Embryonic facial prominence (tissue), 1 donor: Measurements from ENCODE around the gene CLDN5.

Experiments used
- DNase-seq: peaks from one replicate; pipeline ENCODE4 v3.0.0-alpha.2; 2016; ENCODE audit errors: extremely low spot score

CLDN5 gene, protein sequence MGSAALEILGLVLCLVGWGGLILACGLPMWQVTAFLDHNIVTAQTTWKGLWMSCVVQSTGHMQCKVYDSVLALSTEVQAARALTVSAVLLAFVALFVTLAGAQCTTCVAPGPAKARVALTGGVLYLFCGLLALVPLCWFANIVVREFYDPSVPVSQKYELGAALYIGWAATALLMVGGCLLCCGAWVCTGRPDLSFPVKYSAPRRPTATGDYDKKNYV

DNA sequence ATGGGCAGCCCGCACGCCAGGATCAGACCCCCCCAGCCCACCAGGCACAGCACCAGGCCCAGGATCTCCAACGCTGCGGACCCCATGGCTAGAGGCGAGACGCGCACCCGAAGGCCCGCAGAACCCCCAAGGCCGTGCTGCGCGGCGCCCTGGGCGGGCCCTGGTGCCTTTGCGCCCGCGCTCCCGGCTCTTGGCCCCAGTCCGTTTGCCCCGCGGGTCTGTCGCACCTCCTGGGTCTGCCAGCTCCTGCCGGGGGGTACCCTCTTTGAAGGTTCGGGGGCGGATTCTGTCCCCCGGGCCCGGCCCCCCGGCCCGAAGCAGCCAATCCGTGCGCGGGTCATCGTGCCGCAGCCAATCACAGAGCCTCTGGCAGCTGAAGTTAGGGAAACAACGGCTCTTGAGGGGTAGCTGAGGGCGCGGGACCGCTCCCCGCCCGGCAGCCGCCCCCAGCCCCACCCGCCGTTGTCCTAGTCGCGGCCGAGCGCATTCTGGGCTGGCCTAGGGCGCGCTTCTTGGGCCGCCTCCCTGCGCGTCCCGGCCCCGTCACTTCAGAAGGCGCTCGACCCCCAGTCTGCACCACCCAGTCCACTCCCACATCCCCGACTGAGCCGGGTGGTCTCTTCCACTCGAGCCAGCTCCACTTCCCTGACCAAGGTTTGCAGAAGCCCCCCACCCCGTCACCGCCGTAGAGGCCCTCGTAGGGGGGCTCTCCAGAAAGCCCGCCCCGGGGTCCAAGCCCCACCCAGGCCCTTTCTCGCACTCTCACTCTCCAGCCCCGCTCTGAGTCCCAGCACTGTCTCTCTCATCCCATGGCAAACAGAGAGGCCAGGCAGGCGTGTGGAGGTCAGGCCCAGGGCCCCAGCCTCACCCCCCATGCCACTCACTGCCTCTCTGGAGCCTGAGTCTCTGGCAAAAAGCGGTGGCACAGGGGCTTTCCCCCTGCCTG is at the start of gene CLDN5:
Gene CLDN5 (minus strand): TSS at position 241 of the 946 bp plus-strand sequence. CDS start 155 bp downstream, at position 86.
- no peak for DNase-seq

DNA sequence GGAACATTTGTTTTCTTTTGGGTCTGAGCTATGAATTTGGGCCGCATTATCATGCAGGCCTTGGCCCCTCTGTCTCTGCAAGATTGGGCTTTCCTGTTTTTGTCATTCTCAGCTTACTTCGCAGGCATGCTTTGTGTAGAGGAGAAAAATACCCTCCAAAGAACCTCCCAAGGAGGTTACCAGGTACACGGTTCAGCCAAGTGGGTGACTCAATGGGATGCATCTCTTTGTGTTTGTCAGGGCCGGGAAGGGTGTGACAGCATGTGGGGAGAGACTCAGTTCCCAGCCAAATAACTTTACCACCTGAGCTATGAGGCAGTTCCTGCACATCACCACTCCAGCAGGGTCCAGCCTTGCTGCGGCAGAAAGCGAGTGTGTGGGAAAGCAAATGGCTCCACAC is 47.8 kb upstream of the CLDN5 start:
- DNase-seq: no peak

DNA sequence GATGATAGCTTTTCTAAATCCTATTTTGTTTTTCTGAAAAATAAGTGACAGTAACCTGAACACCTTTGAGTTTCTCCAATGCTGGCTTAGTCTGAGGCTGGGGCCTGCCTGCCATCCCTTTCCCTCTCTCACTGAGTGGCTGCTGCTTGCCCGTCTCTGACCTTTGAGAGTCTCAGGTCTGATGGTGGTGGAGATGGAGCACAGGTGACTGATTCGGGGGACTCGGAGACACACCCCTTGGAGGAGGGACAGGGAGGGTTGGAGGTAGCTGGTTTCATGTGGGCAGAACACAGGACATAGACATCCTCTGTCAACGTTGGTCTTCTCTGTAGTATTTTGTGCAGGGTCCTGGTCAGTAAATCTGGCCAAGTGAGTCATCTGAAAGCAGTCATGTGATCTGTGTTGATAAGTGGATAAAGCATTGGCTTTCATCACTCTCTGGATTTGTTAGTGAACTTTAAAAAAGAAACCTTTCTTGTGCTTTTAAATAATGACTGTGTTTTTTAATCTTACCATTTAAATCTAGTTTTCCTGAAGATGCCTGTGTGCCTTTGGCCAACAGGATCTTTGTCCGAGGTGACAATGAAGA is 47.1 kb upstream of the CLDN5 start:
- DNase-seq: no peak

DNA sequence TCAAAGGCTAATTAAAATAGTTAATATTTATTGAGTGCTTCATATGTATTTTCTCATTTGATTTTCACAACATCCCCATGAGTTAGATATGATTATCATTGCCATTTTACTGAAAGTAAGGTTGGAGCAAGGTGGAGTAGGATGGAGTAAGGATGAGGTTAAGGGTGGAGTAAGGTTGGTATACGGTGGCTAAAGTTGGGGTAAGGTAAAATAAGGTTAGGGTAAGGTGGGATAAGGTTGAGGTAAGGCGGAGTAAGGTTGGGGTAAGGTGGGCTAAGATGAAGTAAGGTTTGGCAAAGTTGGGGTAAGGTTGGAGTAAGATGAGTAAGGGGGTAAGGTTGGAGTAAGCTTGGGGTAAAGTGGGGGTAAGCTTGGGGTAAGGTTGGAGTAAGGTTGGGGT is 45.8 kb upstream of the CLDN5 start:
- no peak for DNase-seq

DNA sequence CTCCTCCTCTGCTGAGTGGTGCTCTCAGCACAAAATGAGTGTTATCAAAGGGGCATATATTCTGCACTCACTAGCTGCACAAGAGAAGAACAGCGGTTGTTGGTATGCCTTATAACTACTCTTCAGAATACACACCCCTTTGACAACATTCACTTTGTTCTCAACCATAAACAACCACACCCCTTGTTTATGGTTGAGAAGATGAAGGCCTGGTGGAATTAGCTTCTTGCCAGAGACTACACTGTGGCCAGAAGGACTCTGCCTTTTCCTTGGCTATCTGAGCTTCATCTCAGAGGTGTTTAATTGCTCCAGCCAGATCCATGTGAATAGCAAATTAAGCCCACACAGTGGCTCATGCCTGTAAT is 45.0 kb upstream of the CLDN5 start:
- no peak for DNase-seq

DNA sequence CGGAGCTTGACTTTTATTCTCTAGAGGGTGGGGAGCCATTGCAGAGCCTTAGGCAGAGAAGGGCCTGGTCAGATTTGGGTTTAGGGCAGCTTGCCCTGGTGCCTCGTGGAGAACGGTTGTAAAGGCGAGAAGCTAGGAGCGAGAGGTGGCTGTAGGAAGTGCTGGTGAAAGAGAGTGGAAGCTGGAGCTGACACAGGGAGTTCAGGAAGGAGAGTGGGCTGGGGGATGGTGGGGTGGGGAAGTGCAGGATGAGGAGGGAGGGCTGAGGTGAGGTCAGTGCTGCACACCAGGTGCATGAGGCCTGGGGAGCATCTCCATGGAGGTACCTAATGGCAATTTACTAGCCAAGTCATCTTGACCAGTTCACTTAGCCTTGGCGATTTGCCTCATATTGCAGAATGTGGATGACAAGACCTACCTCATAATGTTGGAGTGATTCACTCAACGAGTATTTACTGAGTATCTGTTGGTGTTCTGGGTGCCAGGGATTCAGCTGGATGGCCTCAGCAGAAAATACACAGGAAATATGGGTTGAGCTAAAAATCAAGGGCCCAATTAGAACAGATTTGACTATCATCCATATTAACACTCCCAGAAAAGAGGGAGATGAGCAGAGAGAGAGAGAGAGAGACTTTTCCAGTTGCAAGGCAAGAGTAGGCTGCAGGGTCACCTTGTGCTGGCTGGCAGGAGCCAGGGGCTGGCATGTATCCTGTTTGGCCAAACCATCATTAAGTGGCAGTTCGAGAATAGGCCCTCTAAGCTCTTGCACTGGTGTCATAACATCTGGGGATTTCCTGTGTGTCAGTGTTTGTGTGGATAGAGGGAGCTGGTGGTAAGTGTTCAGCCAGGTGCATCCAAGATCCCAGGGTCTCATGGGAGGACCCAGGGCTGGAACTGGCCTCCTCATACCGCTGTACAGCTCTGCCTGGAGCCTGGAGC is 44.4 kb upstream of the CLDN5 start:
- no peak for DNase-seq

DNA sequence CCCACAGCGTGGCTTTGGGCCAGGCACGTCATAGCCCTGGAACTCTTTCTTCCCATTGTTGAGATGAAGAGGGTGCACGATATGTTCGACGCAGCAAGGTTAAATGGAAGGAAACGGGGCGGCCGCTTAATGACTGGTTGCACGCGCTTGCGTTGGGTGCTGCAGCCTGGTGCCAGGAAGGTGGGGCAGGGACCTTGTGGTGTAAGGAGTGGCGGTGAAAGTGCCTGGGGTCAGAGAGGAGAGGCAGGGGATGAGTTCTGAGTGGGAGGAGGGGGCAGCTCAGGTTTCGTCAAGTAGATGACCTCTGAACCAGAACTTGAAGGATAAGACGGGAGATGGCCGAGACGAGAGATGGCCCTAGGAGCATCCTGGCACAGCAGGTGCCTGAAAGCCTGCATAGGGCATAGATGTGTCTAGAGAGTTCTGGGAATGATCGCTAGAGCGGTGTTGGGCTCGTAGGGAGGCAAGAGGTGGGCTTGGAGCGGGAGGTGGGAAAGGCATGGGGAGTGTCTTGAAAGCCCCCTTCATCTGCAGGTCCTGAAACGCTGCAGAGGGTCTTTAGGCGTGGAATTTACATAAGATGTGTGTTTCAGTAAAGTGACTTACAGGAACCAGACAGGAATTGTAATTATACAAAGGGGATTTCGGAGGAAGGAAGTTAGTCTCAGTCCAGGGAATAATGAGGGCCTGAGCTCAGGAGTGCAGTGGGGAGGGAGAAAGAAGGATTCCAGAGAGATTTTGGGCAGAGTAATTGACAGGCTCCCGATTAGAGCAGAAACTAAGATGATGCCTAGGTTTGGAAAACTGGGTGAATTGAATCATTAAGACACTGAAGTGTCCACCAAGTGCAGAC is 43.2 kb upstream of the CLDN5 start:
- no peak for DNase-seq

DNA sequence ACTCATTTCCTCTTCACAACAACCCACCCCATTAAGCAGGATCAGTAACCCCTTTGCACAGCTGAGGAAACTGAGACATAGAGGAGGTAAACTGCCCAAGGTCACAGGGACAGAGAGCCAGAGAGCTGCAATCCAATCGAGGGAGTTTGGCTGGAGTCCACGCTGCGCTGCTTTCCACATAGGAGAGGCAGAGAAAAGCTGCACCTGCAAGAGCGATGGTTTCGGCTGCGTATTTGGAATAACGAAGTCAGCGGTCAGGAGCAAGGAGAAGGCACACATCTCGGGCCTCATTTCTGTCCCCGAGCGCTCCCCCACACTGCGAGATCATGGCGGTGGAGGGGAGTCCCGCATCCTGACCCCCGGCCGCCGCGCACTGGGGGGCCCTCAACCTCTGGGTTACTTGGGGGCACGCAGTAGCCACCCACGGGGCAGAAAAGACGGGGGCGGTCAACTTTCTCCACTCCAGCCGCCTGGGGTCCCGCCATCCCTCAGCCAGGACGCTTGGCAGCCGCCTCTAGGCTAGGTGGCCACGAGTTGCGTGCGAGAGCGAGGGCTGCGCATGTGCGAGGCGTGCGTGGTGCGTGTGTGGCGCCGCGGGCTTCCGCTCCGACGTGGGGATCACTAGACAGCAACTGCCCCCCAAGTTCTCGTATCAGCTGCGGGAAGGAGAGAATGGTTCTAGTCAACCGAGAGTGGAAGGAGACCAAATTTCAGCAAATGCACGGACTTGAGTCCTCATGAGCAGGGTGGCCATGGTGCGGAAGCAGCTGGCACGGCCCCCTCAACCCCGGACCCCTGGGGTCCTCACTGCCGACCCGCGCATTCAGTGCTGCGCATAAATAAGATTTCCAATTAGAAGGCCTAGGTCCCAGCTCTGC is 42.3 kb upstream of the CLDN5 start:
- DNase-seq: no peak

DNA sequence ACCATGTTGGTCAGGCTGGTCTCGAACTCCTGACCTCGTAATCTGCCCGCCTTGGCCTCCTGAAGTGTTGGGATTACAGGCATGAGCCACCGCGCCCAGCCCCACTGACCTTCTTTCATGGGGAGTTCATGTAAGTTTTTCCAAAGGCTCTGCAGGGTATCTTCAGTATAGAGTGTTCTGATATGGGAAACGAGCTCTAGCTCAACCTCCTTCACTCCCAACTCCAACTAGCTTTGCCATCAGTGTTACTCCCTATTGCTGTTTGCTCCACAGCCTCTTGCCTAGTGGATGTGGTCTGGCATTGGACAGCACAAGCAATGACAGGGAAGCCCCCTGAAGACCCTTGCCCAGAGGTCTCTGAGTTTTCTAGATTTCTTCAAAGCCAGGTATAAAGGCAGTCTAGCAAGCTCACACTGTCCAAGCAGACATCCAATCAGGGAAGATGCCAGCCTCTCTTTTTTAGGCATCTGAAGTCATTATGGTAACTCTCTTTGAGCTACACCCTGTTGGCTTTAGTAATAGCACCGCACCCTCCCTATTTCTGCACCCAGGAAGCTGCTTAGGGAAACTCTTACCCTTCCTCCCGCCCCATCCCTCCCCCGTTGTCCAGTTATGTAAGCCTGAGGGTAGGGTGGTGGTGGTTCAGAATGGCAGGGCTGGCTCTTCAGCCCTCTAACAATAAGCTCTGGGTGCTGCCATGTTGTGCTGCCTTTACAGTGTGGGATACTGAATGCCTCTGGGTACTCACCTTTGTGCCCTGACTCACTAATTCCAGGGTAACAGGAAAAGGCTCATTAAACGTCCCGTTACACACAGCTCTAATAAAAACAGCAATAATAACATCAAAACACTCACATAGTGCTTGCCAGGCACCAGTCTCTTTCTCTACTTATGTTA is 41.4 kb upstream of the CLDN5 start:
- DNase-seq: no peak

DNA sequence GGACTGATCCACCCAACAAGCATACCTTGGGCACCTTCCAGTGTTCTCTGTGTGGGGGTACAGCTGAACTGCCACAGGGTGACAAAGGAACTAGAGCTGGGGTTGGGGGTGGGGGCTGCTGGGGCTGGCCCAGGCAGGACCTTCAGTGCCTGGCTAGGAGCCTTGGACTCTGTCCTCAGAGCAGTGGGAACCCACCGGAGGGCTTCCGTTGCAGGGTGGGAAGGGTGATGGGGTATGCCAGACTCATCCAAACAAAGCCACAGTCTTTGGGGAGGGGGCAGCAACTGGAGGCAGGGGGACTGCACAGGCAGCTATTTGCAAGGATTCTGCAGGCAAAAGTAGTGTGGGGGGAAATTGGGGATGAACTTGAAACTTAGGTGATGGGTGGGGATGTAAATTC is 35.7 kb upstream of the CLDN5 start:
- DNase-seq: no peak

DNA sequence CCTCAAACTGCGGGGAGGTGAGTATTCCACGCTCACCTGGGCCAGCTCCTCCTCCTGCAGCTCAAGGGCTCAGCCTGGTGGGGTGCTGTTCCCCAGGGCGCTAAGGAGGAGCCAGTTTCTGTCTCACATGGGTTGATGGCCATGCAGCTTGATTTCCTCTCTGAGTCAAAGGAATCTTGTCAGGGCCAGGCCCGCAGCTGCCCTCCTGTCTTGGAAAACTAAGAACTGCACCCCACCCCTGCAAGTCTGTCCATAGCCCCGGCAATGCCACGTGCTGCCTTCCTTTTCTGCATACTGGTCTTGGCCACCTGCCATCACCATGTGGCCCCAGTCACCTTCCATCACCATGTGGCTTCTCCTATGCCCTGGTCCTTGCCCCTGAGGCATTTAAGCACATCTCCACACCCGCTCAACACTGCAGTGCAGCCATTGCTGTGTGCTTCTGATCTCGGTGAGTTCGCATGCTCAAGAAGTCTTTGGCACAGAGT is 35.2 kb upstream of the CLDN5 start:
- no peak for DNase-seq

DNA sequence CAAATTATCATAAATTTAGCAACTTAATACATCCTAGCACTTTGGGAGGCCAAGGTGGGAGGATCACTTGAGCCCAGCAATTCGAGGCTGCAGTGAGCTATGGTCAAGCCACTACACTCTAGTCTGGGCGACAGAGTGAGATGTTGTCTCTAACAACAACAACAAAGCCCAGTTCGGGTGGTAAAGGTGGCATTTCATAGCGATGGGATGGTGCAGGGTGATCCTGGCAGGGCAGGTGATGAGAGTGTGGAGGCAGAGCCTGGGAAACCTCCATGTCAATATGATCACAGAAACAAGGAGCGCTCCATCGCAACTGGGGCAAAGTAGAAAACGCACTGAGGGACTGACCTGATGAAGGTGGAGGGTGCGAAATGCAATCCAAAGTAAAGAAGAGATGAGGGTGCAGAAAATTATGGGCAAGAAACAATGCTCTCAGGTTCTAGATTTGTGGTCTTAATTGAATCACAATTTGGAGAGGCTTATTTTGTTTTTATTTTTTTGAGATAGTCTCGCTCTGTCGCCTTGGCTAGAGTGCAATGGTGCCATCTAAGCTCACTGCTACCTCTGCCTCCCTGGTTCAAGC is 32.8 kb upstream of the CLDN5 start:
- no peak for DNase-seq

DNA sequence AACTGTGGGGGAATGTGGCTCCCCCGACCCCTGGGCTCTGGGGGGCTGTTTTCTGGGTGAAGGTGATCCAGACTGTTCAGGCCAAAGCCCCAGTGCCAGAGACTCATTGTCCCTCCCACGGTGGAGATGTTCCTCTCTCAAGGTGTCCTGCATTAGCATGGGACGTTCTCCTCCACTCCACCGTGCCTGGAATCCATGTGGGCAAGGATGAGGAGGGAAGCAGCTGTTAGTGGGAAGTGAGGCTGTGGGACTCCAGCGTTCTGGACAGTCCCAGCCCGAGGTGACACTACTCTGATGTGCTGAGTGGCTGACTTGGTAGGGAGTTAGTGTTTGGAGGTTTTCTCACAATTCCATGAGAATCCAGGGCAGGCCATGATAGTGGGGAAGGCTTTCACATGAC is 31.4 kb upstream of the CLDN5 start:
- DNase-seq: no peak

DNA sequence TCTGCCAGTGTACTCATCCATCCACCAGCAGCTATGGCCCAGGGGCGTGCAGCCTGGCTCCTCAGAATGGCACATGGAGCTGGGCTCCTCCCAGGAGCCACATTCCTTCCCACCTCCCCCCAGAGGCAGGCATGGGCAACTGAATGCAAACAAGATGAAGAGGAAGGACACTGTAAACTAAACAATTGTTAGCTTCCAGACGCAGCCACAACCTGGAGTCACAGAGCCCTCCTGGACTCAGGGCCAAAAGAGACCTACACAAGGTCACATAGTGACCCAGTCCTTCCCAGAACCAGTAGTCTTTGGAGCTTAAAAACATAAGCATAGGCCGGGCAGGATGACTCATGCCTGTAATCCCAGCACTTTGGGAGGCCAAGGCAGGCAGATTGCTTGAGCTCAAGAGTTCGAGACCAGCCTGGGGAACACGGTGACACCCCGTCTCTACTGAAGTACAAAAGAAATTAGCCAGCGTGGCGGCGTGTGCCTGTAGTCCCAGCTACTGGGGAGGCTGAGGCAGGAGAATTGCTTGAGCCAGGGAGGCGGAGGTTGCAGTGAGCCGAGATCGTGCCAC is 30.7 kb upstream of the CLDN5 start:
- DNase-seq: no peak

DNA sequence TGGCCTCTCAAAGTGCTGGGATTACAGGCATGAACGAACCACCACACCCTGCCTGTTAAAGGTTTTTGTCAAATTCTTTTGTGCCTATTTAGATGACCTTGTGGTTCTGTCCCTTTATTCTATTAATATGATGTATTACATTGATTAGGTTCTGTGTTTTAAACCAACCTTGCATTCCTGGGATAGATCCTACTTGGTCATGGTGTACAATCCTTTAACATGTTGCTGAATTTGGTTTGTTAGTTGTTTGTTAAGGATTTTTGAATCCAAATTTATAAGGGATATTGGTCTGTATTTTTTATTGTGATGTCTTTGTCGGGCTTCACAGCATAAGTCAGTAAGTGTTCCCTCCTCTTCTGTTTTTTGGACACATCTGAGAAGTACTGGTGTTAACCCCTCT is 29.0 kb upstream of the CLDN5 start:
- DNase-seq: no peak

DNA sequence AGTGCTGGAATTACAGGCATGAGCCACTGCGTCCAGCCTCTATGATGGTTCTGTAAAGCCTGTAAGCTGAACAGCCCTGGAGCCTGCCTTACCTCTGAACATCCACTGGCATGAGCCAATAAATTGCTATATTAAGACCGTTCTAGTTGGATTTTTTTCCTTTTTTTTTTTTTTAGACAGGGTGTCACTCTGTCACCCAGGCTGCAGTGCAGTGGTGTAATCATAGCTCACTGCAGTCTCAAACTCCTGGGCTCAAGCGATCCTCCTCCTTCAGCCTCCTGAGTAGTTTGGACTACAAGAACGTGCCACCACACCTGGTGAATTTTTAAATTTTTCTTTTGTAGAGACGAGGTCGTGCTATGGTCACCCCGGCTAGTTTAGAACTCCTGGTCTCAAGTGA is 26.2 kb upstream of the CLDN5 start:
- DNase-seq: no peak

DNA sequence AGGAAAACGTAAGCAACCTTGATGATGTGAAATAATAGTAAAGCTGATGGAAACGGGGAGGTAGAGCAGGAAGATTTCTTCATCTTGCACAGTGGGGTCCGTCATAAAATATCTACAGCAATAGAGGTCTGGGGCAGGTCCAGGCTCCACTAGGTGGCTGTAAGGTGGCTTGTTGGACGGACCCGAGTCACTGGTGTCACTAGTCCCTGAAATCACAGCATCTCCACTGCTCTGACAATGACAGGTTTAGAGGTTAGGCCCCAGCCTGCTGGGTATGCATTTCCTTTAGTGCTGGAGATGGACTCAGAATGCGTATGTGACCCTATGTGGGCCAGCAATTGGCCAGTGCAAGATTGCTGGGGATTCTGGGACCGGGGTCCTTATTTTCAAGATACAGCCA is 25.2 kb upstream of the CLDN5 start:
- DNase-seq: no peak

DNA sequence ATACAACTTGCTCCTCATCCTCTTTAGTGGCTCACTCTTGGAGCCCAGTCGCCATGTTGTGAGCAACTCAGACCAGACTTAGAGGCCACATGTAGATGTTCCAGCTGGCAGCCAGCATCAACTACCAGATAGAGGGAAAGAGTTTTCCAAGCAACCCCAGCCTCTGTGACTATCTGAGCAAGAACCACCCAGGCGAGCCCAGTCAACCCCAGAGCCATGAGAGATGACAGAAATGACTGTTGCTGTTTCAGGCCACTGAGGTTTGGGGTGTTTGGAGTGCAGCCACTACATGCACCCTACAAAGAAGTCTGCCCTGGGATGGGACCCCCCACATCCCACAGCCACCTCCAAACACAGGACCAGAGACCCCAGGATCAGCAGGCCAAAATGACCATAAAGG is 24.8 kb upstream of the CLDN5 start:
- no peak for DNase-seq
